ENCODE measurements around the gene CCNDBP1. TPM values are rescaled to one million over a fixed set of nuclear protein-coding genes. Genes with fewer than 3 reads are reported as not detected.

Gene CCNDBP1
- total RNA-seq, 1 donor from 2014 or later: 31.1 TPM

- DNase-seq (ENCODE audit: low spot score): no peak
- TF ChIP-seq, protein P1, sequence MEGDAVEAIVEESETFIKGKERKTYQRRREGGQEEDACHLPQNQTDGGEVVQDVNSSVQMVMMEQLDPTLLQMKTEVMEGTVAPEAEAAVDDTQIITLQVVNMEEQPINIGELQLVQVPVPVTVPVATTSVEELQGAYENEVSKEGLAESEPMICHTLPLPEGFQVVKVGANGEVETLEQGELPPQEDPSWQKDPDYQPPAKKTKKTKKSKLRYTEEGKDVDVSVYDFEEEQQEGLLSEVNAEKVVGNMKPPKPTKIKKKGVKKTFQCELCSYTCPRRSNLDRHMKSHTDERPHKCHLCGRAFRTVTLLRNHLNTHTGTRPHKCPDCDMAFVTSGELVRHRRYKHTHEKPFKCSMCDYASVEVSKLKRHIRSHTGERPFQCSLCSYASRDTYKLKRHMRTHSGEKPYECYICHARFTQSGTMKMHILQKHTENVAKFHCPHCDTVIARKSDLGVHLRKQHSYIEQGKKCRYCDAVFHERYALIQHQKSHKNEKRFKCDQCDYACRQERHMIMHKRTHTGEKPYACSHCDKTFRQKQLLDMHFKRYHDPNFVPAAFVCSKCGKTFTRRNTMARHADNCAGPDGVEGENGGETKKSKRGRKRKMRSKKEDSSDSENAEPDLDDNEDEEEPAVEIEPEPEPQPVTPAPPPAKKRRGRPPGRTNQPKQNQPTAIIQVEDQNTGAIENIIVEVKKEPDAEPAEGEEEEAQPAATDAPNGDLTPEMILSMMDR (IDR thresholded peaks at IDR 0.05; ENCODE audit: unreplicated experiment): no peak
These were observed 23.1 kb downstream of the CCNDBP1 start for GRCh38 chr15:43208052-43209002.

DNA sequence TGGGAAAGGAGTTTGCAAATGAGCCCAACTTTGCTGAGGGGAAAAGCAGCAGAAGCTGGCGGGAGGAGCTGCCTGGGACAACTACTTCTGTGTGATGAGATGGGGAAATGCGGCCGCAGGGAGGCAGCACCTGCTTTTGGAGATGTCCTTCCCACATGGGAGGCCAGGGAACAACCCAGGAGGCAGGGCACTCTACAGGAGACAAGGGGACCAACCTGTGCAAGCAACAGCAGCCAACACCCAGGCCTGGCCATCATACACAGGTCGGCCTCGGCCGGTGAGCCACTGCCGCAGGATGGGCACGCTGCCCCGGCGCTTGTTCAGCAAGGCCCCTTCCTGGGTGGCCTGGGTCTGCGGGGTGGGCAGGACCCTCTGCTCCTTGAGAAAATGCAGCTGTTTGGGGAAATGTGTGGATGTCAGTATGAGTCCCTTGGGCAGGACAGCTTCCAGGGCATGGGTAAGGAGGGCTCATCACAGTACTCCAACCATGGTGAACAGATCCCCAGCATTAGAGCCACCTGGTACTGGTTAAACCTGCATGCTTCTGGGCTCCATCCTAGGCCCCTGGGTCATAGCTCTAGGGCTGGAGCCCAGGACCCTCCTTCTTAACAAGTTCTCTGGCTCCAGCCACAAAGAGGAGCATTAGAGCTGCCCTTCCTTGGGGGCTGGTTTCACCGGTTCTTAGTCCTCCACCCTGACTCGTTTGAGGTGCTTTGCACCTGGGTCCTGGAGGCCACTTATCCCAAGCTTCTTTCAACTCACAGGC, 24.0 kb downstream of the CCNDBP1 start:
- peak; percentile 40 for DNase-seq (ENCODE audit: low spot score)

More at GRCh38 chr15:43208052-43209002, 23.1 kb downstream of the CCNDBP1 start:
- Mint-ChIP-seq H3K36me3 (ENCODE audit: low read depth, unreplicated experiment) (no peaks in the 10 kb centered on the region), H3K4me3 (ENCODE audit: unreplicated experiment) (no peak overlapping the region), H3K4me1 (ENCODE audit: unreplicated experiment) (no peaks in the 10 kb centered on the region), H3K27ac (ENCODE audit: unreplicated experiment) (no peak overlapping the region), H3K9me3 (ENCODE audit: unreplicated experiment) (no peaks in the 10 kb centered on the region), H3K27me3 (ENCODE audit: unreplicated experiment) (peaks cover 9% of the 10 kb centered on the region)

DNA sequence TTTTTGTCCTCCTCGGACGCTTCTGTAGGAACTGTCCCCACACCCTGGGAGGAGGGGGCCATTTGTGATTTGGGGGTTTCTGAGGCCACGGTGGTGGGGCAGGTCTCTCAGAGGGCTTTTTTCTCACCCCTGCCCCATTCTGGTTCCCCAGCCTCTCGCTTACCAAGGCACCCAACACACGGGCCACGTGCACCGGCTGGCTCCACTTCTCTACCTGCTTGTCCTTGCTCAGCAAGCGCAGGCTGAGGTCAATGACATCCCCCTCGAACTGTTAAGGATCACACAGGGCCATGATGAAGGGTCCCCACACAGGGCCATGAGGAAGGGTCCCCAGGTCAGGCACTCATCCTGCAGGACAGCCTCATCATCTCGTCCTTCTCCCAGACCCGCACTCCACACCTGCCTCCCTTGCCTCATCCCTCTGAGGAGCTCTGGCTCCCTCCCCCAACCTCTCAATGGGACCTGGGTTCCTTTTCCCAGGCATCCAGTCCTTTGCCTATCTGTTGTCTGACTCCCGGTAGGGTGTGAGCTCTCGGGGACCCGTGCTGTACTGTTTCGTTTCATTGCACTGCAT, 25.1 kb downstream of the CCNDBP1 start:
- H3K36me3 Mint-ChIP-seq (ENCODE audit: low read depth, unreplicated experiment): no peaks in the 10 kb centered on the region
- TF ChIP-seq, protein P1 (IDR thresholded peaks at IDR 0.05; ENCODE audit: unreplicated experiment): no peak
- no peaks in the 10 kb centered on the region for H3K9me3 Mint-ChIP-seq (ENCODE audit: unreplicated experiment)
- peaks cover 10% of the 10 kb centered on the region for H3K27me3 Mint-ChIP-seq (ENCODE audit: unreplicated experiment)
- no peak for DNase-seq (ENCODE audit: low spot score)
- no peak overlapping the region for H3K27ac Mint-ChIP-seq (ENCODE audit: unreplicated experiment)
- H3K4me3 Mint-ChIP-seq (ENCODE audit: unreplicated experiment): no peak overlapping the region
- H3K4me1 Mint-ChIP-seq (ENCODE audit: unreplicated experiment): no peaks in the 10 kb centered on the region

More for the DNA sequence above, 24.0 kb downstream of the CCNDBP1 start:
- H3K4me1 Mint-ChIP-seq (ENCODE audit: unreplicated experiment): no peaks in the 10 kb centered on the region
- H3K27ac Mint-ChIP-seq (ENCODE audit: unreplicated experiment): no peak overlapping the region
- peaks cover 10% of the 10 kb centered on the region for H3K27me3 Mint-ChIP-seq (ENCODE audit: unreplicated experiment)
- H3K9me3 Mint-ChIP-seq (ENCODE audit: unreplicated experiment): no peaks in the 10 kb centered on the region
- TF ChIP-seq, protein P1 (IDR thresholded peaks at IDR 0.05; ENCODE audit: unreplicated experiment): no peak
- H3K4me3 Mint-ChIP-seq (ENCODE audit: unreplicated experiment): no peak overlapping the region
- no peaks in the 10 kb centered on the region for H3K36me3 Mint-ChIP-seq (ENCODE audit: low read depth, unreplicated experiment)

DNA sequence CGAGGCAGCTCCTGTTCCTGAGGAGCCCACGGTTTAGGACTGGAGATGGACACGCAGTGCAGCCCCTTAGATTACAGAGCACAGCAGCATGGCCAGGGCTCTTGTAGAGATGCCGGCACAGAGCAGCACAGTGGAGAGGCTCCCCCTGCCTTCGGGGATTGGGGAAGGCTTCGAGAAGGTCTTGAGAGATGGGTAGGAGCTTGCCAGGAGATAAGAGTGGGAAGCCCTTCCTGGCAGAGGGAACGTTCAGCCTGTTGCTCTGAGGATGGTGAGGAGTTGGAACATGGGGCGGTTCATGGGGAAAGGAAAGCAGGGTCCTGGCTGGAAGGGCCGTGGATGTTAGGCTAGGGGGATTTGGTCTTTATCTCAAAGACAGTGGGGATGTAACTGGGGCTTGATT, 25.6 kb downstream of the CCNDBP1 start:
- TF ChIP-seq, protein P1 (IDR thresholded peaks at IDR 0.05; ENCODE audit: unreplicated experiment): no peak
- H3K36me3 Mint-ChIP-seq (ENCODE audit: low read depth, unreplicated experiment): no peaks in the 10 kb centered on the region
- no peak for DNase-seq (ENCODE audit: low spot score)
- no peaks in the 10 kb centered on the region for H3K9me3 Mint-ChIP-seq (ENCODE audit: unreplicated experiment)
- no peak overlapping the region for H3K4me3 Mint-ChIP-seq (ENCODE audit: unreplicated experiment)
- no peak overlapping the region for H3K27ac Mint-ChIP-seq (ENCODE audit: unreplicated experiment)
- H3K4me1 Mint-ChIP-seq (ENCODE audit: unreplicated experiment): no peaks in the 10 kb centered on the region
- H3K27me3 Mint-ChIP-seq (ENCODE audit: unreplicated experiment): peaks cover 10% of the 10 kb centered on the region

Measured in endothelial cell (in vitro differentiated cells).